Spleen (tissue), 11 donors: ENCODE results near the gene PRKAR2A. TPM values are rescaled to one million over a fixed set of nuclear protein-coding genes. Genes with fewer than 3 reads are reported as not detected.

Source experiments
- DNase-seq: peaks from one replicate; pipeline ENCODE4 v3.0.0-alpha.2; 2020
- H3K27ac ChIP-seq, 8 donors: fragments of 200-600 bp; sonication (generic) in 7 of 8; 1 replicate in 4 of 8; 2 replicates in 4 of 8; pipeline versions ENCODE4 v1.5.0 to v1.8.0; 2016 to 2021; ENCODE audit warnings: inconsistent platforms in 4 of 8, mild to moderate bottlenecking in 4 of 8, moderate library complexity in 1 of 8
- H3K27me3 ChIP-seq, 7 donors: fragments of 200-600 bp; sonication (generic) in 6 of 7; replicated peaks in 1 of 7; 1 replicate in 4 of 7; 2 replicates in 3 of 7; pipeline versions ENCODE4 v1.5.0 to v1.8.0; 2016 to 2021; ENCODE audit warnings: inconsistent platforms in 3 of 7, mild to moderate bottlenecking in 1 of 7
- H3K36me3 ChIP-seq, 6 donors: fragments of 200-600 bp; sonication (generic) in 5 of 6; 1 replicate in 4 of 6; 2 replicates in 2 of 6; pipeline versions ENCODE4 v1.5.0 to v1.8.0; 2016 to 2021; ENCODE audit warnings: inconsistent platforms in 2 of 6
- H3K4me1 ChIP-seq, 6 donors: fragments of 200-600 bp; sonication (generic) in 5 of 6; 1 replicate in 3 of 6; 2 replicates in 3 of 6; pipeline versions ENCODE4 v1.5.0 to v1.8.0; 2016 to 2021; ENCODE audit warnings: inconsistent platforms in 3 of 6
- H3K4me3 ChIP-seq, 8 donors: fragments of 200-600 bp; sonication (generic) in 7 of 8; 1 replicate in 4 of 8; 2 replicates in 4 of 8; pipeline versions ENCODE4 v1.5.0 to v1.8.0; 2016 to 2021; ENCODE audit warnings: inconsistent platforms in 4 of 8, mild to moderate bottlenecking in 4 of 8, moderate library complexity in 2 of 8
- H3K9me3 ChIP-seq, 8 donors: fragments of 200-600 bp; sonication (generic) in 7 of 8; 1 replicate in 4 of 8; 2 replicates in 4 of 8; pipeline versions ENCODE4 v1.5.0 to v1.8.0; 2016 to 2021; ENCODE audit warnings: inconsistent platforms in 4 of 8
- CTCF ChIP-seq, 11 experiments: fragments of 200-600 bp in 7 of 11; fragments of 450-650 bp in 4 of 11; sonication (generic) in 4 of 11; IDR thresholded peaks in 8 of 11; conservative IDR thresholded peaks in 3 of 11; 1 replicate in 7 of 11; 2 replicates in 4 of 11; pipeline versions ENCODE4 v1.4.0 to v1.8.0; 2016 to 2021; ENCODE audit warnings: antibody characterized with exemption in 11 of 11, inconsistent platforms in 4 of 11, mild to moderate bottlenecking in 1 of 11
- POLR2A ChIP-seq, 3 donors: fragments of 450-650 bp; IDR thresholded peaks; one replicate each; pipeline ENCODE4 v1.5.1; 2017; ENCODE audit warnings: antibody characterized with exemption in 3 of 3, mild to moderate bottlenecking in 1 of 3
- POLR2AphosphoS5 ChIP-seq, 3 donors: sonication (generic); formaldehyde crosslinking; IDR thresholded peaks; one replicate each; pipeline ENCODE4 v1.5.1; 2017; ENCODE audit warnings: antibody characterized with exemption in 3 of 3
- WGBS, 5 donors: extraction: QIAGEN DNeasy Blood & Tissue Kit in 3 of 5; methylation state at CpG; one replicate each; pipeline versions ENCODE4 v1.1.5 to v1.1.7; 2013 to 2018; 5-methylcytosine and 5-hydroxymethylcytosine counted together
- intact Hi-C: fragments of 100-400 bp; cut with DNase I; formaldehyde crosslinking; loops from one replicate; pipeline ENCODE4 v1.15.0; 2023; ENCODE audit warnings: low total_unique reads
- polyA plus RNA-seq, 3 donors: library from polyadenylated mRNA; stranded (reverse); fragments of 200-250 nt; gene quantifications; one replicate each; pipeline ENCODE4 v1.2.1, GENCODE V29; 2013
- total RNA-seq, 7 donors: library from RNA; depleted of rRNA in 3 of 7; stranded (reverse); fragments of >200 nt in 3 of 7; fragmentation: NEBNext Ultra II Directional in 4 of 7; extraction: Animal tissue kit (Norgen Biotek cat#: 25700) in 4 of 7; gene quantifications; one replicate each; pipeline versions ENCODE4 v1.1.0 to v1.2.1, GENCODE V29; 2016 to 2021
- donor health status: healthy with polysubstance abuse.
- donor health status: DM: no; HTN: no; CAD: no; lungs with moderate emphysema.
- donor health status: DM: no; HTN: no; CAD: no.
- donor health status: Bipolar disorder and iron deficiency.
- donor health status: healthy.
- donor health status: DM: no; HTN: no; CAD: no.
- donor health status: DM: yes; HTN: yes; CAD: no.

The PRKAR2A gene
- total and polyA plus RNA-seq, 10 donors: 4.8 to 38.5 (median 18.2) TPM

DNA sequence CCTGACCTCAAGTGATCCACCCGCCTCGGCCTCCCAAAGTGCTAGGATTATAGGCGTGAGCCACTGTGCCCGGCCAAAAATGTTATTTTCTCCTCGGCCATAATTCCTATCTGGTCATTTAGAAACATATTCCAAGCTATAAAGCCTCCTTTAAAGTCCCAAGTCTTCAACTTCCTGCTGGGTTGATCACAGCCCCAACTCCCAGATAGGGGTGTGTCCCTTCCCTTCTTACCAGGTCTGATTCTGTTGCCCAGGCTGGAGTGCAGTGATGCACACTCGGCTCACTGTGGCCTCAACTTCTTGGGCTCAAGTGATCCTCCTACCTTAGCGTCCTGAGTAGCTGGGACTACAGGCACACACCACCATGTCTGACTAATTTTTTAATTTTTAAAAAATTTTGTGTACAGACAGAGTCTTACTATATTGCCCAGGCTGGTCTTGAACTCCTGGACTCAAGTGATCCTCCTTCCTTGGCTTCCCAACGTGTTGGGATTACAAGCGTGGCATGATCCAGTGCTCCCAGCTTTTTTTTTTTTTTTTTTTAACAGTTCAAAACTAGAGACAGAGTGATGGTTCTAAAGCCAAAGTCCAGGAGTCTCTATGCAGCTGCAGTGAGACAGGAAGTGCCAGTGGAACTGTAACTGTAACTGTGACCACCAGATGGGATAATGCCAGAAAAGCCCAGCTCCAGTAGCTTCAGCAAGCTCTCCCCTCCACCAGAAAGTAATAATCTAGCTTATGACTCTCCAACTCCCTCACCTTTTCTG, 8.2 kb upstream of the PRKAR2A start:
- DNase-seq: peak; percentile 4
- Histone ChIP-seq H3K36me3 (peaks cover 0 to 72% (median 32%) of the 10 kb centered on the region in 6 donors), H3K9me3 (no peaks in the 10 kb centered on the region), H3K4me3 (no peak overlapping the region), H3K27me3 (no peaks in the 10 kb centered on the region), H3K4me1 (peaks cover 0 to 6% (median 0%) of the 10 kb centered on the region in 6 donors), H3K27ac (peak overlapping the region in 1 of 8 donors; percentile 30)
- intact Hi-C loops: no loop called here
- 85 to 94% (median 88%) methylated on average over 9 of the region's 9 CpGs for WGBS, 5 donors
- TF ChIP-seq POLR2AphosphoS5 (IDR thresholded peaks at IDR 0.05): no peak
- TF ChIP-seq CTCF (IDR thresholded peaks at IDR 0.05 in 8 of 11, conservative IDR thresholded peaks at IDR 0.05 in 3 of 11): no peak
- no peak for TF ChIP-seq POLR2A (IDR thresholded peaks at IDR 0.05)

DNA sequence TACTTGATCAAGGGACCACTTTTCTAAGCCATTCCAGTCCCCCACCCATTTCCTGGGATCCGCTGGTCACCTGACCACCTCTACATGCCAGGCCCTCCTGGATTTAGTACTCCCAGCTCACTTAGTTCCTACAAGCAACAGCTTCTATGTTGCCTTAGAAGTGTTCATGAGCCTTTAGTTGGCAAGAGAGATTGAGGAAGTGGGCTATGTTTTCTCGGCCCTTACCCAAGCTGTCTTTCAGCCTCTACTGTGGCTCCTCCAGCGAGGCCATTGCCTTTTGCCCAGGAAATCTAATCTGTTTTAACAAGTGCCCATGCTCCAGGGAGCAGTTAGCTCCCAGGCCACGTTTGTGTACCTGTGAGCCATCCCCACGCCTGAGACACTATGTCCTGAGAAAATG, 4.5 kb upstream of the PRKAR2A start:
- H3K27me3 ChIP-seq: no peaks in the 10 kb centered on the region
- H3K36me3 ChIP-seq: peaks cover 0 to 36% (median 8%) of the 10 kb centered on the region in 6 donors
- DNase-seq: peak; percentile 34
- intact Hi-C loops: no loop called here
- WGBS, 5 donors: 77 to 95% (median 84%) methylated on average over 5 of the region's 5 CpGs
- no peak for TF ChIP-seq CTCF (IDR thresholded peaks at IDR 0.05 in 8 of 11, conservative IDR thresholded peaks at IDR 0.05 in 3 of 11)
- no peak for TF ChIP-seq POLR2AphosphoS5 (IDR thresholded peaks at IDR 0.05)
- no peak for TF ChIP-seq POLR2A (IDR thresholded peaks at IDR 0.05)
- H3K4me3 ChIP-seq: no peak overlapping the region
- peaks cover 0 to 18% (median 10%) of the 10 kb centered on the region in 6 donors for H3K4me1 ChIP-seq
- H3K9me3 ChIP-seq: no peaks in the 10 kb centered on the region
- H3K27ac ChIP-seq: no peak overlapping the region

GRCh38 chr3:48851407-48851806, 3.7 kb upstream of the PRKAR2A start:
- H3K4me1 ChIP-seq: peaks cover 3 to 24% (median 17%) of the 10 kb centered on the region in 6 donors
- peaks cover 0 to 29% (median under 1%) of the 10 kb centered on the region in 6 donors for H3K36me3 ChIP-seq
- no peaks in the 10 kb centered on the region for H3K9me3 ChIP-seq
- H3K27me3 ChIP-seq: no peaks in the 10 kb centered on the region
- H3K27ac ChIP-seq: no peak overlapping the region
- H3K4me3 ChIP-seq: no peak overlapping the region
- intact Hi-C loops: no loop called here
- DNase-seq: peak; percentile 6
- TF ChIP-seq CTCF (IDR thresholded peaks at IDR 0.05 in 8 of 11, conservative IDR thresholded peaks at IDR 0.05 in 3 of 11): no peak
- no peak for TF ChIP-seq POLR2AphosphoS5 (IDR thresholded peaks at IDR 0.05)
- WGBS, 5 donors: 77 to 92% (median 83%) methylated on average over 3 of the region's 3 CpGs

DNA sequence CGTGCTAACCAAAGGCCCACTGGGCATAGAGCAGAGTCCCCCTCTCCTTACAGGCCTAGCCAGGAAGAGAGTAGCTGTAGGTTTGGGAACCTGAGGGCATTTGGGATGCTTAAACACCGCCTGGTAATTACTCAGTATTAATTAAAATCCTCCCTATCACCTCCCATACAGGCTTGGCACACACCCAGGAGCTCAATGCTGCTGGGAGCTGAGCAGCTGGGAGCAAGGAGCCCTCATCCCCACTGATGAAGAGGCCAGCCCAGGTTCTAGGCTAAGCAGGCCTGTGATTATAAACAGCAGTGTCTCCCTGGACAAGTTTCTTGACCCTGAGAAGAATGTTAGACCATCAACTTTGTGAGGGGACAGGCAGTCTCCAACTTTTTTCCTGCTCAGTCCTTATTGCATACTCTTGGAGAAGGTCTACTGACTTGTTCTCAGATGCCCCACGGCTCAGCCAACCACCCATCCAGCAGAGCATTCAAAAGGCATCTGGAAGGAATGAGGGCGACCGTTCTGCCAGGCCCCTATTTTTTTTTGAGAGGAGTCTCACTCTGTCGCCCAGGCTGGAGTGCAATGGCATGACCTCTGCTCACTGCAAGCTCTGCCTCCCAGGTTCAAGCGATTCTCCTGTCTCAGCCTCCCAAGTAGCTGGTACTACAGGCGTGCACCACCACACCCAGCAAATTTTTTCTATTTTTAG, 1.3 kb upstream of the PRKAR2A start:
- 89 to 99% (median 97%) methylated on average over 8 of the region's 8 CpGs for WGBS, 5 donors
- DNase-seq: peak; percentile 37

More for the DNA sequence above, 1.3 kb upstream of the PRKAR2A start:
- H3K27me3 ChIP-seq: no peaks in the 10 kb centered on the region
- H3K4me1 ChIP-seq: peaks cover 18 to 37% (median 32%) of the 10 kb centered on the region in 6 donors
- H3K9me3 ChIP-seq: no peaks in the 10 kb centered on the region
- intact Hi-C loops: loop anchor here (10.0 kb wide), 1 partner anchor 46 kb away; the partner anchor contains the start of gene SLC25A20
- peaks cover 0 to 13% (median 0%) of the 10 kb centered on the region in 6 donors for H3K36me3 ChIP-seq
- peak overlapping the region in 4 of 8 donors; percentile 93 to 98 (median 98) for H3K27ac ChIP-seq
- H3K4me3 ChIP-seq: no peak overlapping the region
- TF ChIP-seq POLR2A (IDR thresholded peaks at IDR 0.05) (no peak), CTCF (IDR thresholded peaks at IDR 0.05 in 8 of 11, conservative IDR thresholded peaks at IDR 0.05 in 3 of 11) (no peak), POLR2AphosphoS5 (IDR thresholded peaks at IDR 0.05) (no peak)
